CD4-positive, alpha-beta T cell treated with Interleukin-12 subunit alpha and Interleukin-12 subunit beta, for 1 hour (primary cell): ENCODE measurements around the gene HECTD2.
"Not testable (repeated sequence)": the region's sequence is repeated elsewhere in the genome, so short reads cannot be mapped to it uniquely, and the experiment has no call there.

ENCODE experiments used
- DNase-seq: peaks from one replicate; pipeline ENCODE4 v3.0.0-alpha.2; 2020

HECTD2 gene

DNA sequence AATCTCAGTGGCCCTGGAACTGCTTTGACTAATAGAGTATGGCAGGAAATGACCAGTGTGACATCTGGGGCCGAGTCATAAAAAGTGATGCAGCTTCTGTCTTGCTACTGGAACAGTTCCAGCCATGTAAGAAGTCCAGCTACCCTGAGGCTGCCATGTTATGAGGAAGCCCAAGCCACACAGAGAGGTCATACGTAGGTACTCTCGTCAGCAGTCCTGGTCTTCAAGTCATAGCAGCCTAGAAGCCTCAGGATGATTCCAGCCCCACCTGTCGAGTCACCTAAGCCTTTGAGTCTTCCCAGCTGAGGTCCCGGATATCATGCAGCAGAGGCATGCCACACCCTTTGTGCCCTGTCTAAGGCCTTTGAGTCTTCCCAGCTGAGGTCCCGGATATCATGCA, 130.6 kb downstream of the HECTD2 start:
- DNase-seq, result no peak

DNA sequence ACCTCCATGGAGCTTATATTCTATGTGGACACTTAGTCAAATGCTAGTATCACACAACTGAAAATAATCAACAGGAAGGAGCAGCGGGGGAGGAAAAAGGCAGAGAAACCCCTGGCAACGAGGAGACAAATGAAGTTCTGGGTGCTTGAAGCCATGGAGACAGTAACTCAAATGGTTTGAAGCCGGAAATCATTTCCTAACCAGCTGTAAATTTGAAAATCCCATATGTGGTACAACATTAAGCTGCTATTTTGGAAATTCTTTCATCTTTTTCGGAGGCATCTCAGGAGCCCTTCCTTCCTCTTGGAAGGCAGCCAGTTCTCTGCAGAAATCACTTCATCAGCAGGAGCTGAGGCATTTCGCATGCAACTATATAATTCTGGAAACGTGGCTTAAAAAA, 131.3 kb downstream of the HECTD2 start:
- DNase-seq, result no peak

DNA sequence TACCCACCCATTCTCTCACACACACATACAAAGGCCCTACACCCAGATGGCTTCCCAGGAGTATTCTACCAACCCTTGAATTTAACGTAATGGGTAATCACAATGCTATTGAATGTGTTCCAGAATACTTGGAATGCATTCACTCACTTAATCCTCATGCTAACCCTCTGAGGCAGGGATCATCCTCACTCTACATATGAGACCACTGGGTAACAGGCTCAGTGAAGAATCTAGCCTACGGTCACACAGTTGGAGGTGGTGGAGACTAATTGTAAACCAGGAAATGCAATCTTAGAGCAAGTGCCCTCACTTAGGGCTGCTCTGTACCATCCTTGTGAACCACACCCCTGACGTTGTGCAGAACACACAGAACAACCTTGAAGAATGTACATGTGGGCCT, 135.2 kb downstream of the HECTD2 start:
- no peak for DNase-seq

DNA sequence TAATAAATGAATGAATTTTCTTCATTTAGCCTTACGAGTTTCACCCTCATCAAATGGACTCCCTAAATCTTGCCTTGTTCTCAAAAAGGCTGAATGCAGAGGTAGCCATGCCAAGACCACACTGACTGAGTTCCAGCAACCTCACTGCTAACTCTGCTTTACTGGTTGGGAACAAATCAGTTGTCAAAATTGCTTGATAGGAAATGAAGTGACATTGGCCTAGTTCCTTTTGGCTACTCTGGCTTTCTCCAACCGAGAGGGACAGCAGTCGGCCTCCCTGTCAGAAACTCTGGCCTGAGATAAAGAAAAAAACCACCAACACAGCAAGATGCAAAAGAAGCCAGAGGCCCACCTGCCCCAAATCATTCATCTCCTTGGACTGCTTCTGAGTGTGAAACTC, 135.7 kb downstream of the HECTD2 start:
- DNase-seq, result no peak

DNA sequence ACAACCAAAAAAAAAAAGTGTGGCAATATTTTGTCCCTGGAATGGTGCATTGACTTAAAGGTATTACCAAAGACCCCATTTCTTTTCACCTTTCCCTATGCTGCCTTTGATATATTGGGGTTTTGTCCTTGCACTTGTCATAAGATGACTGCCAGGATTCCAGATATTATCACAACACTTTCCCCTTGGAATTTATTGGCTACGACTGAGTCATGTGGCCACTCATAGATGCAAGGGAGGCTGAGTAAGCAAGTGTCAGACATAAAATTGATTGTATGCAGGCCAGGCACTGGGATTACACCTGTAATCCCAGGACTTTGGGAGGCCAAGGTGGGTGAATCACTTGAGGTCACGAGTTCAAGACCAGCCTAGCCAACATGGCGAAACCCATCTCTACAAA, 139.1 kb downstream of the HECTD2 start:
- no peak for DNase-seq

DNA sequence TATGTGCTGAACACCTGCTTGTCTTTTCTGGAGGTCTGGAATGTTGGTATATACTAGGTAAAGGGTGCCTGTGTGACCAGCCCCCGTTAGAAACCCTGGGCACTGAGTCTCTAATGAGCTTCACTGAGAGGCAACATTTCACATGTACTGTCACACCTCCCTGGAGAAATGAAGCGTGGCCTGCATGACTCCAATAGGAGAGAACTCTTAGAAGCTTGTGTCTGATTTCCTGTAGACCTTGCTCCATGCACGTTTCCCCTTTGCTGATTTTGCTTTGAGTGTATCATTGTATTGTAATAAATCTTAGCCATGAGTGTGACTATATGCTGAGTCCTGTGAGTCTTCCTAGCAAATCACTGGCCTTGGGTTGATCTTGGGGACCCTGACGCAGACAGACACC, 139.9 kb downstream of the HECTD2 start:
- DNase-seq, result no peak

DNA sequence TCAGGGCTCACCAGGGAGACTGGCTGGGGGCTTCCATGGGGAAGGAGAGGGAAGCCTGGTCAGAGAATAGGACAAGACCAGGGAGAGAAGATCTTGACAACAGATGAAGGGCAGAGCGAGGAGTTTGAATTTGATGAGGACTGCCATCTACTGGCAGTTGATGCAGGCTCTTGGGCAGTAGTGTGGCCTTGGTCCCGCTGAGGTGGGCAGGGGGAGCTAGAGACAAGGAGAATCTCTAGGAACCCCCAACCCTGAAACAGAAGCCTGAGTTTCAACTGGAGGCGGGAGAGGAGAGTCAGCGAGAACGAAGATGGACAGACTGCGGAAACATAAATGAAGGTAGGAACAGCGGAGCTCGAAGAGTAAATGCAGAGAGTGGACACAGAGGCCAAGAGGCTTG, 141.7 kb downstream of the HECTD2 start:
- no peak for DNase-seq

DNA sequence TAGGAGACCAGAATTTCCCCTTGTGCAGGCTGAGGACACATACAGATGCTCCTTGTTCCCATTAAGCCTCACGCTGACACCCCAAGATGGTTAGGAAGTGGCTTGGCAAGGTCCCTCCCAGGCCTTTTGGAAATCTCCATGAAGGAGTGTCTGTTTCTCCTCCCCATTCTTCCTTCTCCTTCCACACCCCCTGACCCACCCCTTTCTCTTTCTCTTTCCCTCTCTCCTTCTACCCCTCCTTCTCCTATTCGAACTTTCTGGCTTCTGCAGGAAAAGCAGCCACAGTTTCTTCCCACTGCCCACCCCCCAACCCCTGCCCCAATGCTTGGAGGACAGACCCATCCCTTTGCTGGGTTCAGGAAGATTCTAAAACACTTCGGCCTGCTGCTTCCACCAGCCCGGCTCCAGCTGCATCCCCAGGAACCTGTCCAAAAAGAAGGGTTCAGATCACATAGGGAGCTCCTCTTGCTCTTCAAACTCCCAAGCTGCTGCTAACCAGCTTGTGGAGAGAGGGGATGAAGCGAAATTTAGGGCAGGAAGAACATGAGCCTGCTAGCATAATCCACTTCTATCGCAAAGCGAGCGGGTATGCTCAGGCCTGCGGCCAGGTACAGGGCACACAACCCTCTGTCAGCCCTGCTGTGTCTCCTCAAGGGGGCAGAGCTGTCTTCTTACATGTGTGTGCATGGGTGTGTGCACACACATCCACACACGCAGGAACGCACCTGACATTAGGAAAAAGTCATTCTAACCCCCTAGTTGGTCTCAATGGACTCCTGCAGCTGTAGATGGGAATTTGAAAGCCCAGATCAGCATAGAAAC, 142.3 kb downstream of the HECTD2 start:
- DNase-seq, result no peak

DNA sequence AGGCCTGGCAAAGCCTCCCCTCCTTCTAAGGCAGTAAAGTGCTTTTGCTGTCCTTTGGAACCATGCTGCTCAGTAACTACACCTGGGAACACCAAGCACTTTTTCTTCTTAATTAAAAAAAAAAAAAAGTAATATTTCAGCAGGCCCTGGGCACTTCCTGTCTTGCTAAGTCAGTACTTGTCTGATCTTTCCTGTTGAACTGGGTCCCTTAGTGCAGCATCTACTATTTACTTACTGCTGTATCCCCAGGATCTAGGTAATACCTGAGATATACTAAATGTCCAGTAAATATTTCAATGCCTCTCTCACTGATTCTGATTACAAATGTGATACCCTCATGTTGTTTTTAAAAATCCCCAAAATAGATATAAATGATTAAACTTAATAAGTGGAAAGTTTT, 145.3 kb downstream of the HECTD2 start:
- no peak for DNase-seq

DNA sequence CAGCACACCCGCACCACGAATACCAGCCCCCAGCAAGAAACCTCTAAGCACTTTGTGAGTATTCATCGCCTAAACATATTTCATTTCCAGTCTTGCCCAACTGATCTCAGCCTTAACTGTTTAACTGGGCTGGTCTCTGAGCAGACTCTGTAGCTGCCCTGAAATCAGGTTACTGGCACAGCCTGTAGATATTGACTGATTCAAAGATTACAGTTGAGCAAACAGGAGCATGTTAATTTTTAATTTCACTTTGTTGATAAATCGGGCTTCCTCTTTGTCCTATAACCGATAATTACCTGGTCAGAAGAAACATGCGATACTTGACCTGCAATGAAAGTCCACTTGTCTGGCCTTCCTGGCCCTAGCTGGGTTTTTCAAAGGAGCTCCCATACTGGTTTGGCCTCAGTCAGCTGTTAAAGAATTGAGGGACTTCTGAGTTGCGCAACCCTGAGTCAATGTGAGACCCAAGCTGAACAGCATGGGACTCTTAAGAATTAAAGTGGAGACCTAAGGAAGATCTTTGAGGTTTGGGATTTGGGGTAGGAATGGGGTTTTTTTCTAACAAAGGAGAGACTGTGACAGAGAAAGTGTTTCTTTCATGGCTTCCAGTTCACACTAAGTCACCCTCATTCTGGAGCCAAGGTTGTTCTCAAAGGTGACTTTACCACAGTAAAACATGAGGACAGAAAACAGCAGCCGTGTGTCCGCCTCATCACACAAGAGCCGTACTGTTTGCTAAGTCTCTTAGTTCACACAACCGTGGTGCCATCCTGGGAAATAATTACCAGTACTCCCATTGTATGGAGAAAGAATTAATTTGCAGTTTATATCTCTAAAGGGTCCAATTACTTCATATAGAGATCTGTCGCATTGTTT, 146.8 kb downstream of the HECTD2 start:
- DNase-seq, result no peak

DNA sequence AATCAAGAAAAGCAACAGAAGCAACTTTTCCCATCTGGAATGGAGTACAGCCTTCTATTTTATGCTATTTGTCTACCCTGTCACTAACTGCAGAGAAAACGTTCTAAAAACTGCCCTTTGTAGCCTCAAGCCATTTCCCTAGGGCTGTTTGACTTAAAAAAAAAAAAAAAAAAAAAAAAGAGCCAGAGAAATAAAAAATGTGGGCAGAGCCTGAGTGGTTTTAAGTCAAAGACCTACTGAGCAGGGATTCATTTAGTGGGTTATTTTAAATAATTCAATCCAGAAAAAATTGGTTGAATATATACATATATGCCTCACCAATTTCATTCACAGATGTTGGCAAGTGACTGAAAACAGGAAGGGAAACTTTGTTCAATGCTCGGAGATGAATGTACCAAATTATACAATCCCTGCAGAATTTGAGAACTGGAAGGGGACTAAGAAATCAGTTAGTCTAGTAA, 147.5 kb downstream of the HECTD2 start:
- no peak for DNase-seq

DNA sequence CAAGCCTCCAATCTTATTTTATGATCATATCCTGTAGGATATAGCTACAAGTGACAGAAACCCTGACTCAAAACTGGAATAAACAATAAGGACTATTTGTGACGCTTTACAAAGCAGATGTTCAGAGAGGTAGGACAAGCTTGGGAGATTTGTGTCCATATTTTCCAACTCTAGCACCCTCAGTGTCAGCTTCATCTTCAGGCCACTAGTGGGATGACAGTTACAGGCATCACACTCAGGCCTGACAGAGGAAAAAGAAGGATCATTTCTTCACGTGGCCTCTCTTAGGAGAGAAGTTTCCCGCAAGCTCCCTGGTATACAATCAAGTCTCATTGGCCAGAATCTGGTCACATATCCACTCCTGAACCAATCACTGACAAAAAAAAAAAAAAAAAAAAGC, 148.3 kb downstream of the HECTD2 start:
- no peak for DNase-seq

DNA sequence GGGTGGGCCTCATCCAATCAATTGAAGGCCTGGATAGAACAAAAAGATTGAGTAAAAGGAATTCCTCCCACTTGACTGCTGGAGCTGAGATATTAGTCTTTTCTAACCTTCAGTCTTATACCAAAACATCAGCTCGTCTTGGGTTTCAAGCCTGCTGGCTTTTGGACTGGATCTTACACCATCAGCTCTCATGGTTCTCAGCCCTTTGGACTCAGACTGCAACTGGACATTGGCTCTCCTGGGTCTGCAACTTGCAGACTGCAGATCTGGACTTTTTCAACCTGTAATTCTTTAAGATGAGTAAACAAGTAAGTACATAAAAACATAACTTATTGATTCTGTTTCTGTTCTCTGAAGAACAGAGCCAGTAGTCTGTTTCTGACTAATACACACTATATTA, 149.0 kb downstream of the HECTD2 start:
- no peak for DNase-seq

DNA sequence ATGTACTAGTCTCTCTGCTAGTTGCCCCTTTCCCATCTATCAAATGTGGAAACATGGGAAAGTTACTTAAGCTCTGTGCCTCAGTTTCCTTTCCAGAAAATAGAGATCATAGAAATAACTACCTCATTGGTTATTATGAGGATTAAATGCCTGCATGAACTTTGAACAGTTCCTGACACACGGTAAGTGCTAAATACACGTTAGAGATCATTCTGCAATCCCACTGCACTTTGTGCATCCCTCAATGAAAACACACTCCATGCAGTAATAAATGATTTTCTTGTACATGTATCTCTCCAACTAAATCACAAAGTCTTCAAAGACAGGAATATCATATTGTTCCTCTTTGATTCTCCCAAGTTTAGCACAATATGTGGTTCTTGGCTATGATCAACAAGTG, 149.6 kb downstream of the HECTD2 start:
- DNase-seq, result no peak

DNA sequence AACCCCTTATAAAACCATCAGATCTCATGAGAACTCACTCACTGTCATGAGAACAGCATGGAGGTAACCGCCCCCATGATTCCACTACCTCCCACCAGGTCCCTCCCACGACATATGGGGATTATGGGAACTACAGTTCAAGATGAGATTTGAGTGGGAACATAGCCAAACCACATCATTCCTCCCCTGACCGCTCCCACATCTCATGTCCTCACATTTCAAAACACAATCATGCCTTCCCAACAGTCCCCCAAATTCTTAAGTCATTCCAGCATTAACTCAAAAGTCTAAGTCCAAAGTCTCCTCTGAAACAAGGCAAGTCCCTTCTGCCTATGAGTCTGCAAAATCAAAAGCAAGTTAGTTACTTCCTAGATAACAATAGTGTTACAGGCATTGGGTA, 150.7 kb downstream of the HECTD2 start:
- not testable (repeated sequence) for DNase-seq

DNA sequence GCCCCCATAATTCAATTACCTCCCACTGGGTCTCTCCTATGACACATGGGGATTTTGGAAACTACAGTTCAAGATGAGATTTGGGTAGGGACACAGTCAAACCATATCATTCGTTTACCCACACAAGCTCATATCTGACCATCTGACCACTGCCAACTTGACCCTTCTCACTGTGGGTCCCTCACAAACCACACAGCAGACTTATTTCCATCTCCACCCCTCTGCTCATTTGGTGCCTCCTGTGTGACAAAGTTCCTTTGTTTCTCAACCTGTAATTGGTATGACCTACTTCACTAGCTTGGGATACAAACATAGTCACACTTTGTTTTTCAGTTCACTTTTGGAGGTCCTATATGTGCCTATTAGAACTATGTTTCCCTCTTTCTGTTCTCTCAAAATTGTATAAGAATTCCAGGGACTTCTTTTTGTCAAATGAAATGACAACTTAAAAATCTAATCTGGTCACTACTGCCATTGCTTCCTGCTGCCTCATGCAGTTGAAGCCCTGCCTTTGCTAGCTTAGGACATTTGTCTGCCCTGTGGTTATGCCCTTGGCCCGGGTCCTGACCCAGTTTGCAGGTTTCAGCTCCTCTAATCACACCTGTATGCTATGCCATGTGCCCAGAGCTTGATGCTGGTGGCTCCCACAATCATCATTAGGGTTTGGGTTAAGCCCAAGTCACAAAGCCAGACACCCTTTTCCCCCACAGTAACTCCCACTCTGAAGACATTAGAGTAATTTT, 152.9 kb downstream of the HECTD2 start:
- no peak for DNase-seq

DNA sequence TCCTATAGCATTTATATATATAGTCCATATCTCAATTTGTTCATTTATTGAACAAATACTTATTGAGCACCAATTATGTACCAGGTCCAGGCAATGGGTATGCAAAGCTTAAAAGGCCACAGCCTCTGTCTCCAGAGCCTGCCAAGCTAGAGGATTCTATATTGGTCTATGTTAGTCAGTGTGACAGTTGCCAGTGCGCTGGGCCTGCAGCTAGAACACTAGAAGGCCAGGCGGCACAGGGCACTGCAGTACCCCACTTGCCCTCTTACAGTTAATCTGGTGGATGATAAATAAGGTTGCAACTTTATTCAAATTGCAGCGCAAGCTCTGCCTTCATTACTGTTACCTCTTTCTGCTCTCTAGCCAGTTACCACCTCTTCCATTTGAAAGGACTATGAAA, 153.9 kb downstream of the HECTD2 start:
- DNase-seq, result no peak
